ENCODE data around the gene BRME1. TPM values are rescaled to one million over a fixed set of nuclear protein-coding genes. Genes with fewer than 3 reads are reported as not detected.
A peak's percentile ranks its signal among the peaks of the same experiment; 100 is the strongest.

Gene BRME1
- 10 to 100 TPM in 1 of 4 donors, 1 to 10 TPM in 3; 2.3 to 11.8 (median 5.7) TPM for total RNA-seq

- 6 to 10% methylated on average over 75 to 77 of the region's 86 CpGs for WGBS, 2 donors
- TF ChIP-seq CTCF (IDR thresholded peaks at IDR 0.05) (no peak), POLR2A (IDR thresholded peaks at IDR 0.05) (no peak)
- peak within 1 kb of the TSS; percentile 73 for H3K4me3 ChIP-seq (ENCODE audit: low read depth, poor library complexity, severe bottlenecking)
- DNase-seq (ENCODE audit: low spot score in 2 of 2): peak; percentile 88 to 98
- intact Hi-C loops (cut with DNase I; ENCODE audit: low total_unique reads): no loop called here
Measured at GRCh38 chr19:13905634-13906520, at the start of gene BRME1, which contains the start of gene CC2D1A. BRME1 (minus strand) TSS chr19:13906117; CDS start chr19:13904892, 1,225 bp downstream. CC2D1A (plus strand) TSS chr19:13906201; CDS start chr19:13906442, 241 bp downstream.

GRCh38 chr19:13954185-13954584 is 48.3 kb upstream of the BRME1 start:
- no peak overlapping the region for H3K4me3 ChIP-seq (ENCODE audit: low read depth, poor library complexity, severe bottlenecking)
- peak in 1 of 2 donors; percentile 82 for DNase-seq (ENCODE audit: low spot score in 2 of 2)
- intact Hi-C loops (cut with DNase I; ENCODE audit: low total_unique reads): loop anchor here (10.0 kb wide), 1 partner anchor 1141 kb away; no protein-coding TSS in a partner anchor
- WGBS, 2 donors: 90% methylated on average over 12 to 13 of the region's 15 CpGs
- no peak for TF ChIP-seq POLR2A (IDR thresholded peaks at IDR 0.05)
- no peak for TF ChIP-seq CTCF (IDR thresholded peaks at IDR 0.05)

GRCh38 chr19:13952931-13953531 is 47.1 kb upstream of the BRME1 start:
- peak overlapping the region; percentile 61 for H3K4me3 ChIP-seq (ENCODE audit: low read depth, poor library complexity, severe bottlenecking)
- peak; percentile 34 to 90 for DNase-seq (ENCODE audit: low spot score in 2 of 2)
- WGBS, 2 donors: 1% methylated on average over 8 to 13 of the region's 13 CpGs
- intact Hi-C loops (cut with DNase I; ENCODE audit: low total_unique reads): loop anchor here (10.0 kb wide), 1 partner anchor 1142 kb away; no protein-coding TSS in a partner anchor
- no peak for TF ChIP-seq CTCF (IDR thresholded peaks at IDR 0.05)
- TF ChIP-seq POLR2A (IDR thresholded peaks at IDR 0.05): no peak

GRCh38 chr19:13952154-13952930 is 46.4 kb upstream of the BRME1 start, which contains the start of gene DCAF15:
DCAF15 (plus strand) TSS chr19:13952509; CDS start chr19:13952513, 4 bp downstream.
- TF ChIP-seq CTCF (IDR thresholded peaks at IDR 0.05): no peak
- no peak for TF ChIP-seq POLR2A (IDR thresholded peaks at IDR 0.05)
- intact Hi-C loops (cut with DNase I; ENCODE audit: low total_unique reads): loop anchor here (10.0 kb wide), 1 partner anchor 1142 kb away; no protein-coding TSS in a partner anchor
- peak; percentile 99 to 100 for DNase-seq (ENCODE audit: low spot score in 2 of 2)
- WGBS, 2 donors: 0 to 1% methylated on average over 58 to 63 of the region's 65 CpGs
- H3K4me3 ChIP-seq (ENCODE audit: low read depth, poor library complexity, severe bottlenecking): peak within 1 kb of the TSS; percentile 61

- intact Hi-C loops (cut with DNase I; ENCODE audit: low total_unique reads): loop anchor here (10.0 kb wide), 1 partner anchor 1143 kb away; no protein-coding TSS in a partner anchor
- 6 to 7% methylated on average over 20 of the region's 20 CpGs for WGBS, 2 donors
- no peak for TF ChIP-seq POLR2A (IDR thresholded peaks at IDR 0.05)
- TF ChIP-seq CTCF (IDR thresholded peaks at IDR 0.05): no peak
- no peak overlapping the region for H3K4me3 ChIP-seq (ENCODE audit: low read depth, poor library complexity, severe bottlenecking)
- no peak for DNase-seq (ENCODE audit: low spot score in 2 of 2)
Measured at GRCh38 chr19:13951799-13952153, 45.9 kb upstream of the BRME1 start.

All from lower leg skin (tissue), 4 donors.